ENCODE measurements around the gene SHC1.

SHC1 gene

DNA sequence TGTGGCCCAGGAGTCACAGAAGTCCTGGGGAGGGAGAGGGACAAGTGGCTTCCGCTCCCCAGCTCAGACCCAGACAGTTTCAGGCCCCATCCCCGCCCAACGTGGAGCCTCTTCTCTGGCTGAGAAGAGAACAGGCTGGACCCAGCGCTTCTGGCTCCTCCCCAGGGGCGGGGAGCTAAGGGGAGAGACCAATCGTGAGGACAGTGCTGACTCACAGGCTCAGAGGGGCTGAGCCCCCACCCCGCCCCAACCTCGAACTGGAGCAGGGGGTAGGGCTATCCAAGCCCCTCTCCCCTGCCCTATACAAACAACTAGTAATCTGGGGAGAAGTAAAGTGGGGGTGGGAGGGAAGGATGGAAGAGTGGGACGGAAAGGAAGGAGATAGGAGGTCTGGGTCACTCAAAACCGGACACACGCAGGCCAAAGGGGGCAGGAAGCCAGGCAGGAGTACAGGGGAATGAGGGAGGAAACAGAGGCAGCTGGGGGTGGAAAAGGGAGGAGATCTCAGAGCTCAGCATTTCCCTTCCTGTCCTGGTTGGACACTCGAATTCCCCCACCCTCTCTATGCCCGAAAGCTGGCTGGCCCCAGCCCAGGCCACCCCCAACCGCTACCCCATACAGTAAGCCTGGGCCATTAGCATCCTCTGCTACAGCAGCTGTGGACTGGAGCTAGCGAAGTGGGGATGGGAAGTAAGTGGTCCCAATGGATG, at the start of gene SHC1:
SHC1 (minus strand) TSS at position 117 of the 710 bp plus-strand sequence. CDS start 221 bp downstream, outside the sequence.
- DNase-seq = no peak

DNA sequence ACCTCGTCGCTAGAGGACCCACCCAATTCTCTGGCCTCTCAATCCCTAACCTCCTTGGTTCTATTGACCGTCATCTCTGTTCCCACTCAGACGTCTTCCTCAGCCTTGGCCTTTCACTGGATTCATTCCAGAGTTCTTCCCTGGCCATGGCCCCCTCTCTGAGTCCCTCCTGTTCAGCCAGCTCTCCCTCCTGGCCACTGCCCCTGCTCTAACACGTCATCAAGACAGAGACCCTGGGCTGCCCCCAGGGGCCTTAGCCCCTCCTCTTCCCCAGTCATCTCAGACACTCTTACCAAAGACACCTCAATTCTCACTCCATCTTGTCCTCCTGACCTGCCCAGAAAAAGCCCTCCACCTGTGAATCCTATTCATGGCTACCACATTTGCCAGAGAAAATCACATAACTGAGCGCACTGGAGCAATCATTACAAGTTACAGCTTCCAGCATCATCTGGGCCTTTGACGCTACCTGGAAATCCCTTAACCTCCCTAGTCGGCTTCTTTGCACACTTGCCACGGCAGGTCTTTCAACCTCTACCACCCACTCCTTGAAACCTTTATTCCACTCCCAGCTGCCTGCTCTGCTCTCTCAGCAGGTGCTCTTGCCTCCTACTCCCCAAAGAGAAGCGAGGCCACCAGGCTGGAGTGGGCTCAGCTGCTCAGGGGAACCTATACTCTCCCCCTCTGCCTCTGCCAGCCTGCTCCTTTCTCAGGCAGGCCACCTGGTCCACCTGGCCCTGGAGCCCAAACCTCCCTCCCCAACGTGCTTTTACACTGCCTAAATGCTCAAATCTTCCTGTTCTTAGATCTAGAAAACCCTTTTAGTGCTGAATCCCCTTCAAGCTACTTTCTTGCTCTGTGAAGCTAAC, 49.1 kb upstream of the SHC1 start:
- no peak for DNase-seq

GRCh38 chr1:155018617-155019348, 48.2 kb upstream of the SHC1 start:
- DNase-seq = no peak

DNA sequence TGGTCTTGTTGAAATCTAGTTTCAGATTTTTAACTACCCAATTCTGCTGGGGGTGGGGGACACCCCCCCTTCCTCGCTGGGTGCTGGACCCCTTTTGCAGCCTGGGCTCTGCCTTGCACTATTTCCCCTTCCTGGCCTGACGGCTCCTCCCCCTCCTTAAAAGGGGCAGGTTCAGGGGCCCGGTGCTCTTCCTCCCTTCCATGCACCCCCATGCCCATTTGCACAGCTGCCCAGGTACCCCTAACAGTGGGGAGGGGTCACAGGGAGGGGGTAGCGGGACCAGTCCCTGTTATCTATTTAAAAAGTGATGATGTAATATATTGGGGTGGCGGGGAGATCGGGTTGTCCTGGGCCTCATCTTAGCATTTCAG, 47.4 kb upstream of the SHC1 start:
- DNase-seq = no peak

DNA sequence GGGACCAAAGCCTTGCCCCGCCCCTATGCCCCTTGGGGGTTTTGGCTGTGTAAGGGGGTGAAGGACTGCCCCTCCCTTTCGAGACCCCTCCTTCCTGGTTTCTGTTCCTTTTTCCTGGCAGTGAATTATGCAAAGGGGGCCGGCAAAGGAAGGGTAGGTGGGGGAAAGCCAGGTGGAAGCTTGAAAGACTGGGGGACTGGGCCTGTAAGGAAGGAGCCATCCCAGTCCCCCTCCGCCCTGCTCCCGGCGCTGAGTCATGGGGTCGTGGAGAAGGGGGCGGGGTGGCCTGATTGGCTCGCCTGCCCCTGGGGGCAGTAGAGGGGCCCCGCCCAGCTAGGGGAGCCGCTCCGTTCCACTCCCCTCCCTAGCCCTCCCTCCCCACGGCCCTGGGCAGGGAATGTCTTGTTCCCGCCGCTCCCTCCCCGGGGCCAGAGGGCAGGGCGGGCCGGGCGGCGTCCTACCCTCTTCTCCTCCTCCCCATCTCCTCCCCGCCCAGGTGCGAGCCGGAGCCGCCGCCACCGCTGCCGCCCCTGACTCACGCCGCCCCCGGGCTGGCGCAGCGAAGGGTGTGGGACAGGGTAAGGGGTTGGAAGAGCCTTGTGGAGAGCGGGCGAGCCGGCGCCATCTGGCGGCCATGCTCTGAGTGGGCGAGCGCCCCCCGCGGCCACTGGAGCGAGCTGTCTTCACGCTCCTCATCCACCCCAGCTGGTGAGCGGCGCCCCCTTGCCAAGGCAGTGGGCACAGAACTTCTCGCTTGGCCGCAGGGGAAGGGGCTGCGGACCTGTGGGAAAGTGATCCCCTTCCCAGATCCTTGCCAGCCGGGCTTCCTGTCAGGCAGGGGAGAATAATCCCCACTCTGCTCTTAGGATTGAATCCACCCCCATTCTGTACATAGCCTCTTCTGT, 46.7 kb upstream of the SHC1 start:
- no peak for DNase-seq

DNA sequence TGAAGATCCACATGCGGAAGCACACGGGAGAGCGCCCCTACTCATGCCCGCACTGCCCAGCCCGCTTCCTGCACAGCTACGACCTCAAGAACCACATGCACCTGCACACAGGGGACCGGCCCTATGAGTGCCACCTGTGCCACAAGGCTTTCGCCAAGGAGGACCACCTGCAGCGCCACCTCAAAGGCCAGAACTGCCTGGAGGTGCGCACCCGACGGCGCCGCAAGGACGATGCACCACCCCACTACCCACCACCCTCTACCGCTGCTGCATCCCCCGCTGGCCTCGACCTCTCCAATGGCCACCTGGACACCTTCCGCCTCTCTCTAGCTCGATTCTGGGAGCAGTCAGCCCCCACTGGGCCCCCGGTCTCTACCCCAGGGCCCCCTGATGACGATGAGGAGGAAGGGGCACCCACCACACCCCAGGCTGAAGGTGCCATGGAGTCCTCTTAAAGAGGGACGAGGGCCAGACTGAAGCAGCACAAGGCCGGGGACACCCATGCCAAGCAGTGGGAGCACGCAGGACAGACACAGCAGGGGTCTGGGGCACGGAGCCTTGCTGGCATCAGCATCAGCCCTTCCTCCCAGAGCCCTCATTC, 45.8 kb upstream of the SHC1 start:
- no peak for DNase-seq

DNA sequence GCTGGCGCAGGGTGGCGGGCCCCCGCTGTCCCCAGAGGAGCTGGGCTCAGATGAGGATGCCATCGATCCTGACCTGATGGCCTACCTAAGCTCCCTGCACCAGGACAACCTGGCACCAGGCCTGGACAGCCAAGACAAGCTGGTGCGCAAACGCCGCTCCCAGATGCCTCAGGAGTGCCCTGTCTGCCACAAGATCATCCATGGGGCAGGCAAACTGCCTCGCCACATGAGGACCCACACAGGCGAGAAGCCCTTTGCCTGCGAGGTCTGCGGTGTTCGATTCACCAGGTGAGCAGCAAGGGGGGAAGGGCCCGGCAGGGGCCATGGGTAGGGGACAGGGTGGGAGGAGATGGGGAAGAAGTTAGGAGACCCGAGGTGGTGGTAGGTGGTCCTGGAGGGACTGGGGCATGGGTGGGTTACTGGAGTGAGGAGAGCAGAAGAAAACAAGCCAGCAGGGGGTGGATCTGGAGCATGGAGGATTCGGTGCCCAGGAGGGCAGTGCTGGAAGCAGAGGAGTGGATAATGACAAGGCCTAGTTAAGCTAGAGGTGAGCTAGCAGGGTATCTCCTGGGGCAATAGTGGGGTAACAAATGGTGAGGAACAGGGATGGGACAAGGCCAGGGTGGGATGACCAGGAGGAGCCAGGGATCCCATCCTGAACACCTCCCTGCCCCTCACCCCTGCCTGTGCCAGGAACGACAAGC, 45.1 kb upstream of the SHC1 start:
- no peak for DNase-seq

GRCh38 chr1:155014709-155015508, 44.4 kb upstream of the SHC1 start:
- DNase-seq = no peak

- no peak for DNase-seq
Observed at GRCh38 chr1:155013632-155014031, 43.1 kb upstream of the SHC1 start.

- DNase-seq = no peak
Observed at GRCh38 chr1:155012776-155013602, 42.4 kb upstream of the SHC1 start.

GRCh38 chr1:155012026-155012546, 41.5 kb upstream of the SHC1 start:
- no peak for DNase-seq

GRCh38 chr1:155011437-155012025, 41.0 kb upstream of the SHC1 start:
- DNase-seq = no peak

- no peak for DNase-seq
Observed at GRCh38 chr1:155011004-155011416, 40.5 kb upstream of the SHC1 start.

- DNase-seq = no peak
Observed at GRCh38 chr1:155010211-155010918, 39.8 kb upstream of the SHC1 start.

DNA sequence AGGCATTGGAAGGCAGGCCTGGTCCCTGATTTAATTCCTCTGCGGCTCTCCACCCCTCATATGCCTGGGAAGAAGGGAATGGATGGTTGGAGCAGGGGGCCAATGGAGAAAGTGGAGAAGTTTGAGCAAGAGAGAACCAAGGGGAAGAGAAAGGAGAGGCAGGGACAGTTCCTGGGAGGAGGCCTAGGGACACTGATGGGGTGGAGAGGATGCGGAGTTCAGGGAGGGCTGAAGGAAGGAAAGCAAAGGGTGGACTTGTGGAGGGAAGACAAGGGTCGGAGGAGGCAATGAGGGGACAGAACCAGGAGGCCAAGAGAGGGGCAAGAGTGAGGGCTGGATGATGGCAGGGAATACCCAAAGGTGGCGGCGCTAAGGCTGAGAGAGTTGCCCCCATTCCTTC, 39.2 kb upstream of the SHC1 start:
- no peak for DNase-seq

DNA sequence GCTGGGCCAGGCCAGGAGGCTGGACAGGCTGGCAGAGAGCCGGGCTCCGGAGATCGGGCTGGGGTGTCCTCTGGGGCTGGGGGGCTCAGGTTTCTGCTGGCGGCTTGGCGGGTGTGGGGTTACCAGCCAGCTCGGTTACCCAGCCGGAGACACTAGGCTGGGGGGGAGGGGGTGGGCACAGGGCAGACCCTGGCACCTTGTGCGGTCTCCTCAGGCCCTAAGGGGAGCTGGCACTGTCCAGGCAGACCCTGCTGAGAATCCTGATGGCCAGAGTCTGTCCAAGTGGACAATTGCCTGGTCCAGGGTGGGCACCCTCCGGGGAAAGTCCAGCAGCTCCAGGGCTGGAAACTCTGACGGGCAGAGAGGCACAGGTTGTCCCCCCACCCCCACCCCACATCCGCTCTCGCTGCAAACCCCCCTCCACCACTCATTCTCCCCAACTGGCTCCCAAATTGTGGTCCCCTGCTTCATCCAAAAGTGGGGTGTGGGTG, 38.7 kb upstream of the SHC1 start:
- DNase-seq = no peak

DNA sequence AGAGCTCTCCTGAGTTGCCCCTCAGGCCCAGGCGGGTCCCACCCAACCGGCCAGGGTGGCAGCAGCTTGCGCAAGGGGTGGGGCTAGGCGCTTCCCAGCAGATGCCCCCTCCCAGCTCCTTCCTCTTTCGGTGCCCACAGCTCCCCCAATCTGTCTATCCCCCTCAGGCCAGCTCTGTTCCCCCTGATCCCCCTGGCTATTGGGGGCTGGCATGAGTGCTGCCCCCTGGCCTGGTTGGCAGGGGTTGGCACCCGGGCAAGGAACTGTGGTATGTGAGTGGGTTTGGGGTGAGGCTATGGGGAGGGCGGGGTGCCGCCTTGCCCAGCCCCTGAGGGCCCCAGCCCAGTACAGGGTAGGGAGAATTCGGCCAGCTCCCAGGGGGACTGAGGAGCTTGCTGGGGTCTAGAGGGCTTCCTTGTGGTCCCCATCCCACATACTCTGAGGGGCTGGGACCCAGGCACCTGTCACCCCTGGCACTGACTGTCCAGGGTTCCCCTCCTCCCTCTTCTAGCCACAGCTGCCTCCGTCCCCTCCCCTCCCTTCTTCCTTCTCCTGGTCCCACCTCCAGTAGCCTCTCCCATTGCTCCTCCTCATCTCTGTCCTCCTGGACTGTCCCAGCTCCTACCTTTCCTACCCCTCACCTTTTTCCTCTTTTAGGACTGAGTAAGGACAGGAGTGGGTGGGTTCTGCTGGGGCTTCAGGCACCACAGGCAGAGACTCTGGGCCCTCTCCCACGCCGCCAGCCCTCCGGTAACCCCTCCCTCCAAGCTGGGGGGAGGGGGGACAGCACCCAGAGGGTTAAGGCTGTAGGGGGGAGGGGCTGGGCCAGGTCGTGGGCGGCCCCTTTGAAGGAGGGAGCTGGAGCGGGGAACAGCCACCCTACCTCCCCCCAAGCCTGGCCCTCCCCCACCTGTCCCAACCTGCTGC, 37.7 kb upstream of the SHC1 start:
- DNase-seq = no peak
